Activated CD8-positive, alpha-beta memory T cell treated with anti-CD3 and anti-CD28 coated beads for 48 hours (primary cell): Measurements from ENCODE around the gene ANO2.
"Not testable (repeated sequence)": the region's sequence is repeated elsewhere in the genome, so short reads cannot be mapped to it uniquely, and the experiment has no call there.

Source experiments
- DNase-seq, 3 experiments: peaks; one replicate each; pipeline ENCODE4 v3.0.0-alpha.2; 2020; ENCODE audit warnings: low read depth in 2 of 3, low spot score in 2 of 3

ANO2 gene

GRCh38 chr12:5830111-5830510 is 114.9 kb downstream of the ANO2 start:
- DNase-seq = no peak

- DNase-seq = no peak
These were observed 117.5 kb downstream of the ANO2 start for GRCh38 chr12:5827591-5827990.

GRCh38 chr12:5825761-5826160 is 119.3 kb downstream of the ANO2 start:
- DNase-seq = not testable (repeated sequence)

GRCh38 chr12:5818877-5819276 is 126.2 kb downstream of the ANO2 start:
- not testable (repeated sequence) for DNase-seq

GRCh38 chr12:5817246-5817645 is 127.8 kb downstream of the ANO2 start:
- DNase-seq = no peak

- no peak for DNase-seq
These were observed 135.5 kb downstream of the ANO2 start for GRCh38 chr12:5809586-5809985.

GRCh38 chr12:5808981-5809380 is 136.1 kb downstream of the ANO2 start:
- no peak for DNase-seq

GRCh38 chr12:5807514-5808219 is 137.4 kb downstream of the ANO2 start:
- DNase-seq = no peak

- no peak for DNase-seq
These were observed 138.0 kb downstream of the ANO2 start for GRCh38 chr12:5807090-5807414.

- no peak for DNase-seq
These were observed 138.5 kb downstream of the ANO2 start for GRCh38 chr12:5806371-5807089.

- no peak for DNase-seq
These were observed 141.5 kb downstream of the ANO2 start for GRCh38 chr12:5803532-5803931.

GRCh38 chr12:5798242-5799015 is 146.6 kb downstream of the ANO2 start:
- no peak for DNase-seq

- DNase-seq = no peak
These were observed 147.4 kb downstream of the ANO2 start for GRCh38 chr12:5797661-5798060.

- DNase-seq = no peak
These were observed 148.2 kb downstream of the ANO2 start for GRCh38 chr12:5796959-5797225.

GRCh38 chr12:5796171-5796958 is 148.7 kb downstream of the ANO2 start:
- DNase-seq = peak in 1 of 3 experiments; percentile 4

- no peak for DNase-seq
These were observed 150.9 kb downstream of the ANO2 start for GRCh38 chr12:5794156-5794555.

- DNase-seq = no peak
These were observed 152.7 kb downstream of the ANO2 start for GRCh38 chr12:5792343-5792742.

GRCh38 chr12:5789469-5789968 is 155.5 kb downstream of the ANO2 start:
- no peak for DNase-seq

GRCh38 chr12:5787828-5788227 is 157.2 kb downstream of the ANO2 start:
- no peak for DNase-seq

GRCh38 chr12:5785601-5786000 is 159.5 kb downstream of the ANO2 start:
- no peak for DNase-seq

GRCh38 chr12:5784462-5785130 is 160.5 kb downstream of the ANO2 start:
- no peak for DNase-seq
